DMS153 treated with DMSO at 0.1 percent for 48 hours (cell line): Measurements from ENCODE around the gene FARP2.
"Not testable (repeated sequence)": the region's sequence is repeated elsewhere in the genome, so short reads cannot be mapped to it uniquely, and the experiment has no call there.

Source experiments
- DNase-seq: peaks from one replicate; lab custom pipeline; 2025; ENCODE audit not compliant: unreplicated experiment; lab: John Stamatoyannopoulos, UW

The FARP2 gene

GRCh38 chr2:241399941-241400922 lies 44.1 kb downstream of the FARP2 start:
- no peak for DNase-seq

- DNase-seq, result no peak
Observed at GRCh38 chr2:241408849-241409248, 52.8 kb downstream of the FARP2 start.

DNA sequence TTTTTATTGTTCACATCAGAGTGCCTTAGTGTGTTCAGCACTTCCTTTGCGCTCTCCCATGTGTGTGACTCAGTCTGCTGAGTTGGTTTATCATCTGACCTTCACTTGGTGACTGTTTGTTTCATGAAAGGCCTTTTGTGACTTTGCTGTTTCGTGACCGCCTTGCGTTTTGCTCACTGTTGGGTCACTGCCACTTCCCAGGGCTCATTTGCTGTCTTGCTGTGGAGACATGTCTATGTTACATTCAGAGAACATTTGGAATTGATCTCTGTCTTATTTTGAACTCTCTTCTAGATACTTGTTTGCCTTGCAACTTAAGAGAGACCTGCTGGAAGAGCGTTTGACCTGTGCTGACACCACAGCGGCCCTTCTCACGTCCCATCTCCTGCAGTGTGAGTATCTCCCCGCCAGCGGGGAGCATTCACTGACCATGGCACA lies 54.7 kb downstream of the FARP2 start:
- no peak for DNase-seq

- DNase-seq, result no peak
Observed at GRCh38 chr2:241412144-241412543, 56.1 kb downstream of the FARP2 start.

DNA sequence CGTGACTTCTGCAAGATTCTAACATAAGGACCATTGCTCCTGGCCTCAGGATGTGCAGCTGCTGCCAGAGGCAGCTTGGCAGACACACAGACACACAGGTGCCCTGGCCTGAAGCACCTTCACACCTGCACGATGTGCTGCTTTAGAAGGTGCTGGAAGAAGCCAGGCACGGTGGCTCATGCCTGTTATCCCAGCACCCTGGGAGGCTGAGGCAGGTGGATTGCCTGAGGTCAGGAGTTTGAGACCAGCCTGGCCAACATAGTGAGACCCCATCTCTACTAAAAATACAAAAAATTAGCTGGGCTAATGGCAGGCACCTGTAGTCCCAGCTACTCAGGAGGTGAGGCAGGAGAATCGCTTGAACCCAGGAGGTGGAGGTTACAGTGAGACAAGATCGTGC lies 57.4 kb downstream of the FARP2 start:
- DNase-seq, result not testable (repeated sequence)

DNA sequence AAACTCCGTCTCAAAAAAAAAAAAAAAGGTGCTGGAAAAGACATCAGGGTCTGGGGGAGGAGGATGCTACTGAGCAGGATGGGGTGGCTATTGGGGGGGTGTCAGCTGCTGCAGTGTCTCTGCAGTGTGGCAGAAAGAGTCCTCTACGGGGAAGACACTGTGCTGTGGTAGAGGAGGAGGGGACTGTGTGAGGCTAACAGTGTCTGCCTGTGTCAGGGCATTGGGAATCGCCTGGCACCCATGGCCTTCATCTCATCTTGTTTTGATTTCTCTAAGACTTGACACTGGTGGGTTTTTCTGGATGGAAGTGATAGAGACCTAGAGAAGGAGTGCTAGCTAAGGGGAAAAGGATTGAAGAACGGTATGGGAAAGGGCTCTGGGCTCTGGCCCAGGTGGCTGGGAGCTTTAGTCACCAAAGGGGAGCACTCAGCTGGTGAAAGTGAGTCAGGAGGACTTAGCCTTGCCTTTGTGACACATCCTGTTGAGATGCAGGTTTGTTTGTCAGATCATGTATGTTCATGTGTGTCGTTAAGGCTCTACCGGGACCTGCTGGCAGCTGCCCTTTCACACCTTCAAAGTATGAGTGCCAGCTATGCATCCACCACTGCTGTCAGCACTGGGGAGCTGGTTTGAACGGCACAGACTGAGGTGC lies 58.0 kb downstream of the FARP2 start:
- no peak for DNase-seq

DNA sequence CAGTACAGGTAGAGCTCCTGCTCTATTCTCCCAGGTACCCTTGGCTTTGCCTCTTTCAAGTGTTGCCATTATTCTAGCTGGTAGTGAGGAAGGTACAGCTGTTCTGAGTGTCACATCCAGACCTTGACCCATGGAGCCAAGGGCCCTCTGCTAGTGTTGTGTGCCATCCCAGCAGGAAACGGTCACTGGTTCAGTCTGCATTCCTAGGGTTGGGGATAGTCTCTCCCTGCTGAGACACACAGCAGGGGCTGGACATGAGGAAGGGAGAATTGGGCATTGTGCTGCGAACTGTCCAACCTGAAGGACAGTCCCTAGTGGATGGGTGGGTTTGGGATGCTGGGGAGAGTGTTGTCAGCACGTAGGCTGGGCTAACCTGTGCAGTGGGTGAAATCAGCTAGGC lies 59.1 kb downstream of the FARP2 start:
- DNase-seq, result no peak

- peak; percentile 87 for DNase-seq
Observed at GRCh38 chr2:241417626-241418025, 61.5 kb downstream of the FARP2 start.

DNA sequence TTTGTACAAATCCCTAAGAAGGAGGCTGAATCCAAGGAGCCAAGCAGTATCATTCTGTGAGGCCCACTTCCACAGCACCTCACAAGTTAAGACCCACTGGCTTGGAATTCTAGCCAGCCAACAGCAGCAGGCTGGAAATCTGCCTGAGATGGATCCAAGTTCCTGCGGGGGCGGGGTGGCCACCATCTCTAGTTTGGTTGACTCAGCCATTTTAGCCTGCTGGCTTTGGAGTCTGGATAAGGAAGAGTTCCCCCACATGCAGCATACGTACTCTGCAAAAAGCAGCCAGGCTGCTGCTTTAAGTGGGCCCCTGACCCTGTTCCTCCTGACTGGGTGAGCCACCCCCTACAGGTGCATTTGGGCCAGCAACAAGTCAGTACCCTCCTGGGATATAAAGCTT lies 65.2 kb downstream of the FARP2 start:
- no peak for DNase-seq

DNA sequence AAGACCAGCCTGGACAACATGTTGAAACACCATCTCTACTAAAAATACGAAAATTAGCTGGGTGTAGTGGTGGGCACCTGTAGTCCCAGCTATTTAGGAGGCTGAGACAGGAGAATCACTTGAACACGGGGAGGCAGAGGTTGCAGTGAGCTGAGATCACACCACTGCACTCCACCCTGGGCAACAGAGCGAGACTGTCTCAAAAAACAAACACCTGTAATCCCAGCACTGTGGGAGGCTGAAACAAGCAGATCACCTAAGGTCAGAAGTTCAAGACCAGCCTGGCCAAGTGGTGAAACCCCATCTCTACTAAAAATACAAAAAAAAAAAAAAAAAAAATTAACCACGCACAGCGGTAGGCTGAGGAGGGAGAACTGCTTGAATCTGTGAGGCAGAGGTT lies 65.9 kb downstream of the FARP2 start:
- DNase-seq, result not testable (repeated sequence)

DNA sequence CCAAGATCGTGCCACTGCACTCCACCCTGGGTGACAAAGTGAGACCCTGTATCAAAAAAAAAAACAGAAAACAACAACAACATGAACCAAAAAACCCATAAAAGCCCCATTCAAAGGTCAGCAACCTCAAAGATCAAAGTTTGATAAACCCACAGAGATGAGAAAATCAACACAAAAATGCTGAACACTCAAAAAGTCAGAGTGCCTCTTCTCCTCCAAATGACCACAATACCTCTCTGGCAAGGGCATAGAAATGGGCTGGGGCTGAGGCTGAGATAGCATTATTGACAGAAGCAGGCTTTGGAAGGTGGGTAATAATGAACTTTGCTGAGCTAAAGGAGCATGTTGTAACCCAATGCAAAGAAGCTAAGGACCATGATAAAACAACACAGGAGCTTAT lies 66.3 kb downstream of the FARP2 start:
- DNase-seq, result no peak

DNA sequence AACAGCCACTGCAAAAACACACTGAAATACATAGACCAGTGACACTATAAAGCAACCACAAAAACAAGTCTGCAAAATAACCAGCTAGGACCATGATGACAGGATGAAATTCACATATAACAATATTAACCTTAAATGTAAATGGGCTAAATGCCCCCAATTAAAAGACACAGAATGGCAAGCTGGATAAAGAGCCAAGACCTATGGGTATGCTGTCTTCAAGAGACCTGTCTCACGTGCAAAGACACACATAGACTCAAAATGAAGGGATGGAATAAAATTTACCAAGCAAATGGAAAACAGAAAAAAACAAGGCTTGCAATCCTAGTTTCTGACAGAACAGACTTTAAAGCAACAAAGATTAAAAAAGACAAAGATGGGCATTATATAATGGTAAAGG lies 67.4 kb downstream of the FARP2 start:
- not testable (repeated sequence) for DNase-seq

- no peak for DNase-seq
Observed at GRCh38 chr2:241425368-241425767, 69.3 kb downstream of the FARP2 start.

DNA sequence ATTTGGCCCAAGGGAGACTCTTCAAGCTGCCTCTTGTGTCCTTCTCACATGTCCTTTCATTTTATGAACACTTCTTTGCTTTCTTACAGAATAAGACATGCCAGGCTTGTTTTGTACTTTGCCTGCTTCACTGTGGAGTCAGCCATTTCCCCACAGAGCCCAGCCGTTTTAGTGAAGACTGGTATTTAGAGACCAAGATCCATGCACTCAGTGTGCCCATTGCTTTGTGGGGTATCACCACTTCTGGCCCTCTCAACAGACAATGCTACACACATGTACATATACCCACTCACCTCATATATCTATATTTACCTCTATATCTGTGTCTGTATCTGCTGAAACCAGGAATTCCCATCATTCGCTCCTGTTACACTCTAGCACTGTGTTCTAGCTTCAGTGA lies 74.1 kb downstream of the FARP2 start:
- no peak for DNase-seq

DNA sequence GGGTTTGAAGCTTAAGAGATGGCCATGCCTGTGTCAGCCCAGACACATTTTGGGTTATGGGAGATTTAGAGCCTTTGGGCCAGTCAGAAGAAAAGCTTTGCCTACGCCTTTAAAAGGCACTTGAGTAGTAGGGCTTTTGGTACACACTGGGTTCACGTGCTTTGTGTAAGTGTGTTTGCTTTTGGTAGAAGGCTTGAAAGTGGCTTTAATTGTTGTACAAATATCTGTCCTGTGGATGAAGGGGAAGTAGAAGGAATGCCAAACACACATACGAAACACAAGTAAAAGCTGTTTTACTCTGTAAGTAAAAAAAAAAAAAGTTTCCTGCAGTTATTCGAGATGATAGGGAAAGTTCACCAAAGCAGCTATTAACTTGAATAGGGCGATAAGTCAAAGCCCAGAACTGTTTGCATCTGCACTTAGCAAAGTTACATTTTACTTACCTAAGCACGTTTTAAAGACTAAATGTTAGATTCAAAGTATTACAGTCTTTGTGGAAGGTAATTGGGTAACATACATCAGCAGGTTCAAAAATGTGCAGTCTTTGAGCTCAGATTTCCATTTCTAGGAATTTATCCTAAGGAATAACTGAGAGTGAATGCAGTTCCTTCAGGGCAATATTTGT lies 76.9 kb downstream of the FARP2 start:
- DNase-seq, result peak; percentile 80

- no peak for DNase-seq
Observed at GRCh38 chr2:241437179-241437578, 81.1 kb downstream of the FARP2 start.

DNA sequence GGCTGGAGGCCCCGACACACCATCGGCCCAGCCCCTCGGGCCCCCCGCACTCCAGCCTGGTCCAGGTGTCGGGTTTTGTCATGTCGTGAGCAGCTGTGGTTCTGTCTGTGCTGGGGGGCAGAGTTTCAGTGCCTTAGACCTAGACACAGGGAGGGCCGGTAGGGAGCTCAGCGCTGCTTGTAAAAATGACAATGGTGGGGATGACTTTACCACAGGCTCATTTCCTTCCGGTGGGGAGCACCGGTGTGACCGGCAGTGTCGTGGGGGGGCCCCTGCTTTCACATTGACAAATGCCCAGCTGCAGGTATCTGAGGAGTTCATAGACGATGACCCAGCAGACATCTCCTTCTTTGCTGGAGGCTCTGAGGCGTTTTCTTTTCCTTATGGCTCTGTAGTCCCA lies 85.4 kb downstream of the FARP2 start:
- DNase-seq, result no peak

DNA sequence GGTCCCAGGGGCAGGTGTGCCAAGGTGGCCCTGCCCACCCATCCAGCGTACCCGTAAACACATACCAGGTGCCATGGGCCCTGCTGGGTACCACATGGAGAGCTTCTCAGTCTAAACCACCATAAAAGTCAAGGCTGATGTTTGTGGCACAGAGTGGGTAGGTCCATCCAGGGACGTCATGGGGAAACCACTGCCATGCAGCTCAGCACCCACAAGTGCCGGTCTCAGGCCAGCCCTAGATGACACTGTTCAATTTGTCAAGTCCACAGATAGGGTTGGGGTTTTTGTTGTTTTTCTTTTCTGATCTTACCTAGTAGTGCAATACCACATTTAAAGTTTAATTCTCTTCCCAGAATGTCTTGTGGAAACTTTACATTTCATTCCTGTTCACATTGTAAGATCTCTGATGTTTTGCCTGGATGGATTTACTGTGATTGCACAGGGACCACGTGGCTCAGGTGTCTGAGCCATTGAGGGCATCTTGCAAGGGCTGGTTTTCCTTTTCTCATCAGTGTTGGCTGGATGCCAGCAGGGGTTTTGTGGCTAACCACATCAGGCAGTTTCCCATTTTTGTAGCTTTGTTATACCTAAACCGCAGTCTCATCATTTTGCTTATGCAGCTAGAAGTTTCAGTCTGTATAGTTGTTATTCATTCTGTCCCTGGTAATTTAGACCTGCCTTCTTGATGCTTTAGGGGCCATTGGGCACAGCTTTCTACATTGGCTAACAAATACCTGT lies 87.6 kb downstream of the FARP2 start:
- DNase-seq, result no peak

DNA sequence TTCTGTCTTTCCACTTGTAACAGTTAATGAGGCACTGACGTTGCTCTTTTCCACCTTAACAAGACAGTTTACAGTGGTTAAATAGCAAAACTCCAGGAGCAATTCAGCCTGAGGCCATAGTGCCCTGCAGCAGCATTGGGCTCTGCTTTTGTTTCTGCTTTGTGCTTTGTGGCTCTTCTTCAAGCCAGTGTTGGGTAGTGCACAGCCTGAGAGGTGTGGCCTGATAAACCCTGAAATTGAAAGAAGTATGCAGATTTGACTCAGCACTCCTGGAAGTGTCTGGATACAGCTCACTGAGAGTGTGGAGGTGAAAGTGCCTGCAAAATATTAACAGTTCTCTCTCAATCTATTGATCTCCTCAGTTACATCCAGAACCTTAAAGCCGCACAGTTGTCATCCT lies 89.3 kb downstream of the FARP2 start:
- DNase-seq, result no peak

DNA sequence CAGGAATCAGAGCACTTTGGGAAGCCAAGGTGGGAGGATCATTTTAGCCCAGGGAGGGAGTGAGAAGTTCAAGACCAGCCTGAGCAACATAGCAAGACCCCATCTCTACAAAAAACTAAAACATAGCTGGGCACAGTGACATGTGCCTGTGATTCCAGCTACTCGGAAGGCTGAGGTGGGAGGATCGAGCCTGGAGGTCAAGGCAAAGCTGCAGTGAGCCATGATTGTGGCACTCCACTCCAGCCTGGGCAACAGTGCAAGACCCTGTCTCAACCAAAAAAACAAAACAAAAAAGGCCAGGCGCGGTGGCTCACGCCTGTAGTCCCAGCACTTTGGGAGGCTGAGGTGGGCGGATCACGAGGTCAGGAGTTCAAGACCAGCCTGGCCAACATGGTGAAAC lies 94.0 kb downstream of the FARP2 start:
- DNase-seq, result not testable (repeated sequence)

GRCh38 chr2:241451840-241452506 lies 95.9 kb downstream of the FARP2 start:
- DNase-seq, result no peak
